Transverse colon (tissue), 4 donors: ENCODE results near the gene DROSHA. TPM values are rescaled to one million over a fixed set of nuclear protein-coding genes. Genes with fewer than 3 reads are reported as not detected.

Experiments used
- DNase-seq: peaks from one replicate; pipeline ENCODE4 v3.0.0-alpha.2; 2019
- H3K27ac ChIP-seq, 4 donors: fragments of 200-600 bp; sonication (generic); 2 replicates each; pipeline ENCODE4 v1.5.1; 2016 to 2018; ENCODE audit warnings: inconsistent platforms in 4 of 4
- H3K27me3 ChIP-seq: fragments of 200-600 bp; sonication (generic); 2 replicates; pipeline ENCODE4 v1.5.1; 2017; ENCODE audit warnings: inconsistent platforms
- H3K36me3 ChIP-seq, 4 donors: fragments of 200-600 bp; sonication (generic); 2 replicates each; pipeline ENCODE4 v1.5.1; 2017 to 2019; ENCODE audit warnings: inconsistent platforms in 4 of 4
- H3K4me1 ChIP-seq, 4 donors: fragments of 200-600 bp; sonication (generic); 2 replicates each; pipeline ENCODE4 v1.5.1; 2017 to 2020; ENCODE audit warnings: inconsistent platforms in 4 of 4
- H3K4me3 ChIP-seq, 4 donors: fragments of 200-600 bp; sonication (generic); 1 replicate in 1 of 4; 2 replicates in 3 of 4; pipeline versions ENCODE4 v1.5.1 to v1.6.1; 2017 to 2019; ENCODE audit warnings: inconsistent platforms in 4 of 4
- H3K9me3 ChIP-seq, 2 donors: fragments of 200-600 bp; sonication (generic); 2 replicates each; pipeline ENCODE4 v1.5.1; 2017 to 2019; ENCODE audit warnings: inconsistent platforms in 2 of 2
- EP300 ChIP-seq: sonication (generic); formaldehyde crosslinking; IDR thresholded peaks from one replicate; pipeline ENCODE4 v1.6.1; 2017; ENCODE audit warnings: antibody characterized with exemption, low read depth
- POLR2A ChIP-seq: fragments of 450-650 bp; IDR thresholded peaks from one replicate; pipeline ENCODE4 v1.6.1; 2016; ENCODE audit warnings: antibody characterized with exemption, mild to moderate bottlenecking, moderate library complexity
- POLR2AphosphoS5 ChIP-seq, 3 donors: sonication (generic); formaldehyde crosslinking; IDR thresholded peaks; one replicate each; pipeline ENCODE4 v1.6.1; 2016; ENCODE audit warnings: antibody characterized with exemption in 3 of 3
- WGBS, 2 donors: methylation state at CpG; one replicate each; pipeline ENCODE4 v1.1.5; 2018; ENCODE audit warnings: low coverage in 1 of 2; 5-methylcytosine and 5-hydroxymethylcytosine counted together
- in situ Hi-C, 4 donors: fragments of 200-750 bp; cut with MboI; loops; one replicate each; pipeline versions ENCODE4 v1.15.0 to v1.15.1; 2017; ENCODE audit warnings: low sequenced_read_pairs in 3 of 4, low pct_ligation_motif_present in 1 of 4, low pct_unique_long_range_greater_than_20kb in 1 of 4
- intact Hi-C: fragments of 100-400 bp; cut with DNase I; formaldehyde crosslinking; loops from one replicate; pipeline ENCODE4 v1.15.1; 2023; ENCODE audit warnings: low total_unique reads
- total RNA-seq, 4 donors: library from RNA; depleted of rRNA; stranded (reverse); fragments of >200 nt; gene quantifications; one replicate each; pipeline ENCODE4 v1.1.0, GENCODE V29; 2016
- TF ChIP-seq, protein P1 (sequence below), 5 experiments: fragments of 200-600 bp in 3 of 5; fragments of 450-650 bp in 2 of 5; sonication (generic) in 3 of 5; IDR thresholded peaks; 1 replicate in 2 of 5; 2 replicates in 3 of 5; pipeline ENCODE4 v1.5.1; 2016 to 2017; ENCODE audit warnings: antibody characterized with exemption in 5 of 5, inconsistent platforms in 3 of 5, mild to moderate bottlenecking in 2 of 5, moderate library complexity in 1 of 5

The DROSHA gene
- total RNA-seq, 4 donors from 2014 or later = 32.2 to 503 (median 47.4) TPM

DNA sequence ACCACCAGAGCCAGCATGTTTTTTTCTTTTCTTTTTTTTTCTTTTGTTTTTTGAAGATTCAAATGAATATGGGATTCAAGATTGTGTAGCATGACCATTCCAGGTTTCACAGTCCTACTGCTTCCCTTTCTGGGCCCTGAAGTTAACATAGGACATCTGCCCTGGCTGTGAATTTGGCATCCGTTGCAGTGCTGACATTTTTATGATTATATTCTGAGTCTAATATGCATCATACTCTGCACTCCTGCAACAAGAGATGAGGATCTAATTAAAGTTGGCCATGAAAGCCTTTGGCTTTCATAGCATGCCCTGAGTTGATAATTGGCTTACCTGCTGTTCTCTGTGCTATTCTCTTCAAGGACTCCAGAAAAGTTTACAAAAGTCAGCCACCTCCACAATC lies 30.1 kb upstream of the DROSHA start:
- TF ChIP-seq POLR2AphosphoS5 (IDR thresholded peaks at IDR 0.05) (no peak), EP300 (no peak)
- TF ChIP-seq, protein P1, sequence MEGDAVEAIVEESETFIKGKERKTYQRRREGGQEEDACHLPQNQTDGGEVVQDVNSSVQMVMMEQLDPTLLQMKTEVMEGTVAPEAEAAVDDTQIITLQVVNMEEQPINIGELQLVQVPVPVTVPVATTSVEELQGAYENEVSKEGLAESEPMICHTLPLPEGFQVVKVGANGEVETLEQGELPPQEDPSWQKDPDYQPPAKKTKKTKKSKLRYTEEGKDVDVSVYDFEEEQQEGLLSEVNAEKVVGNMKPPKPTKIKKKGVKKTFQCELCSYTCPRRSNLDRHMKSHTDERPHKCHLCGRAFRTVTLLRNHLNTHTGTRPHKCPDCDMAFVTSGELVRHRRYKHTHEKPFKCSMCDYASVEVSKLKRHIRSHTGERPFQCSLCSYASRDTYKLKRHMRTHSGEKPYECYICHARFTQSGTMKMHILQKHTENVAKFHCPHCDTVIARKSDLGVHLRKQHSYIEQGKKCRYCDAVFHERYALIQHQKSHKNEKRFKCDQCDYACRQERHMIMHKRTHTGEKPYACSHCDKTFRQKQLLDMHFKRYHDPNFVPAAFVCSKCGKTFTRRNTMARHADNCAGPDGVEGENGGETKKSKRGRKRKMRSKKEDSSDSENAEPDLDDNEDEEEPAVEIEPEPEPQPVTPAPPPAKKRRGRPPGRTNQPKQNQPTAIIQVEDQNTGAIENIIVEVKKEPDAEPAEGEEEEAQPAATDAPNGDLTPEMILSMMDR (IDR thresholded peaks at IDR 0.05) = no peak
- no peak for DNase-seq
- Histone ChIP-seq H3K4me1 (no peaks in the 10 kb centered on the region), H3K9me3 (no peaks in the 10 kb centered on the region), H3K27me3 (no peaks in the 10 kb centered on the region), H3K27ac (no peak overlapping the region), H3K4me3 (no peak overlapping the region), H3K36me3 (no peaks in the 10 kb centered on the region)
- WGBS, 2 donors = 77 to 88% methylated on average over 1 of the region's 1 CpG
- intact Hi-C loops (no loop called here), in situ Hi-C loops (no loop called here)

DNA sequence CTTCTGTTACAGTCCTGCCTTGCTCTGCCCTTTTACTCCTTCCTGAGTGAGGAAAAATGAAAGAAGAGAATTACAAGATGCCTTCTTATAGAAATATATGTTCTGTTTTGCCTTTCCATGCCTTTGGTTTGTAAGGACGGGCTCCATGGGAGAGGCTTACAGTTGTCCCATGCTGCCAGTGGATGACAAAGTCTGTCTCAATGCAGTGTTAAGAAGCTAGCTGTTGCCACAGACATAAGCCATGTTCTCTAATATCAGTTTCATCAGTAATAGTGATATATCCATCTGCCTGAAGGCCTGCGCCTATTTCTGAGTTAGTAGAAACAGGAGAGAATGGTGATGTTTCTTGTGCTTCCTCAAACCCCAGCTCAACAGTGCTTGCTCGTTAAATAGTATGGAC lies 28.0 kb upstream of the DROSHA start:
- Histone ChIP-seq H3K27ac (no peak overlapping the region), H3K27me3 (no peaks in the 10 kb centered on the region), H3K4me3 (no peak overlapping the region), H3K36me3 (peaks cover 0 to 3% (median 0%) of the 10 kb centered on the region in 4 donors), H3K9me3 (no peaks in the 10 kb centered on the region), H3K4me1 (no peaks in the 10 kb centered on the region)
- in situ Hi-C loops = no loop called here
- intact Hi-C loops = no loop called here
- no peak for TF ChIP-seq POLR2A
- no peak for TF ChIP-seq EP300
- TF ChIP-seq, protein P1 (IDR thresholded peaks at IDR 0.05) = no peak
- TF ChIP-seq POLR2AphosphoS5 (IDR thresholded peaks at IDR 0.05) = no peak
- DNase-seq = no peak
- WGBS, 2 donors = 89 to 100% methylated on average over 3 of the region's 3 CpGs

DNA sequence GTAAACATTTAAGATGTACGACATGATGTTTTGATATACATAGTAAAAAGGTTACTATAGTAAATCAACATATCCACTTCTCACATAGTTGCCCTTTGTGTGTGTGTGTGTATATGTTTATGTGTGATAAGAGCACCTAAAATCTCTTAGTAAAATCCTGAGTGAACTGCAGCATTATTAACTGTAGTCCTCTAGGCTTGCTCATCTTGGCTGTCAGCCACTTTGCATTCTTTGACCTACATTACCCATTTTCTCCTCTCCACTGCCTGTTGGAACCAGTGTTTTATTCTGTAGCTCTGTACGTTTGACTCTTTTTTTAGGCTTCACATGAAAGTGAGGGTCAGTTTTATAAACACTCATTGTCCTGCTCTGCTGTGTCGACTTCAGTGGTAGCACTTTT lies 24.6 kb upstream of the DROSHA start:
- TF ChIP-seq POLR2AphosphoS5 (IDR thresholded peaks at IDR 0.05) (no peak), EP300 (no peak), POLR2A (no peak)
- TF ChIP-seq, protein P1 (IDR thresholded peaks at IDR 0.05) = no peak
- H3K9me3 ChIP-seq = no peaks in the 10 kb centered on the region
- no peaks in the 10 kb centered on the region for H3K4me1 ChIP-seq
- peaks cover 0 to 27% (median 9%) of the 10 kb centered on the region in 4 donors for H3K36me3 ChIP-seq
- in situ Hi-C loops = no loop called here
- no peak overlapping the region for H3K27ac ChIP-seq
- intact Hi-C loops = no loop called here
- no peak for DNase-seq
- no peak overlapping the region for H3K4me3 ChIP-seq
- H3K27me3 ChIP-seq = no peaks in the 10 kb centered on the region
- WGBS, 2 donors = 71 to 76% methylated on average over 3 of the region's 3 CpGs

DNA sequence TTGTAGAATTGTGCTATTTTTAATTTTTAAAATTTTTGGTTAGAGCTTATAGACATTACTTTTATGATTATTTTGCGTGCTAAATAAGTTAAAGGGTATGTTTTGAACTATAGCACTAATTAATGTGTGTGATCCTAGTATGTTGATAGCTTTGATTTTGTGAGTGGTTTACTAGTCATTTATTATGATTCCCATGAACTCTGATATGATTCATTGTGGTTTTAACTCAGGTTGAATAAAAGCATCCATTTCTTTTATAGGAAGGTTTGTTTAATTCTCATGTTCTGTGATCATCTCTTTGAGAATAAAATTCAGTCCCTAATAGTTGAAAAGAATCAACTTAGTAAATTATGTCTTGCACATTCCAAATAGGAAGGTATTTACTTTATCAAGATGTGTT lies 22.7 kb upstream of the DROSHA start:
- no peaks in the 10 kb centered on the region for H3K9me3 ChIP-seq
- H3K27ac ChIP-seq = no peak overlapping the region
- H3K4me3 ChIP-seq = no peak overlapping the region
- no peak for TF ChIP-seq POLR2AphosphoS5 (IDR thresholded peaks at IDR 0.05)
- TF ChIP-seq EP300 = no peak
- no peak for TF ChIP-seq POLR2A
- TF ChIP-seq, protein P1 (IDR thresholded peaks at IDR 0.05) = no peak
- in situ Hi-C loops = no loop called here
- intact Hi-C loops = no loop called here
- no peaks in the 10 kb centered on the region for H3K27me3 ChIP-seq
- no peak for DNase-seq
- no peaks in the 10 kb centered on the region for H3K4me1 ChIP-seq
- WGBS, 2 donors = 85 to 94% methylated on average over 1 of the region's 1 CpG
- H3K36me3 ChIP-seq = peaks cover 0 to 27% (median 11%) of the 10 kb centered on the region in 4 donors
